ENCODE measurements around the gene CAMKMT. TPM values are rescaled to one million over a fixed set of nuclear protein-coding genes. Genes with fewer than 3 reads are reported as not detected.

The CAMKMT gene
- total and polyA plus RNA-seq, 8 donors = 8.3 to 17.5 (median 11.5) TPM

- H3K27me3 ChIP-seq = peaks cover 29 to 97% of the 10 kb centered on the region in 2 donors
- no peaks in the 10 kb centered on the region for H3K36me3 ChIP-seq
- ATAC-seq (no peak), DNase-seq (no peak)
- no peak overlapping the region for H3K27ac ChIP-seq
- H3K4me3 ChIP-seq = no peak overlapping the region
- intact Hi-C loops (cut with DNase I) = no loop called here
- no peaks in the 10 kb centered on the region for H3K9me3 ChIP-seq
- no peak for TF ChIP-seq CTCF (IDR thresholded peaks at IDR 0.05)
- no peaks in the 10 kb centered on the region for H3K4me1 ChIP-seq
These were observed 449.3 kb downstream of the CAMKMT start for GRCh38 chr2:44810892-44811530.

- Histone ChIP-seq H3K27me3 (peaks cover 13 to 75% of the 10 kb centered on the region in 2 donors), H3K27ac (no peak overlapping the region), H3K9me3 (no peaks in the 10 kb centered on the region), H3K4me1 (no peaks in the 10 kb centered on the region), H3K36me3 (no peaks in the 10 kb centered on the region), H3K4me3 (no peak overlapping the region)
- intact Hi-C loops (cut with DNase I) = no loop called here
- no peak for TF ChIP-seq CTCF (IDR thresholded peaks at IDR 0.05)
- DNase-seq (no peak), ATAC-seq (no peak)
These were observed 451.4 kb downstream of the CAMKMT start for GRCh38 chr2:44813165-44813564.

- Histone ChIP-seq H3K27me3 (peaks cover 8 to 70% of the 10 kb centered on the region in 2 donors), H3K9me3 (no peaks in the 10 kb centered on the region), H3K4me3 (no peak overlapping the region), H3K36me3 (no peaks in the 10 kb centered on the region), H3K27ac (no peak overlapping the region), H3K4me1 (no peaks in the 10 kb centered on the region)
- DNase-seq (no peak), ATAC-seq (no peak)
- no peak for TF ChIP-seq CTCF (IDR thresholded peaks at IDR 0.05)
- intact Hi-C loops (cut with DNase I) = no loop called here
These were observed 451.9 kb downstream of the CAMKMT start for GRCh38 chr2:44813658-44814057.

- H3K4me3 ChIP-seq = no peak overlapping the region
- intact Hi-C loops (cut with DNase I) = no loop called here
- ATAC-seq (no peak), DNase-seq (no peak)
- H3K36me3 ChIP-seq = no peaks in the 10 kb centered on the region
- H3K27ac ChIP-seq = no peak overlapping the region
- H3K4me1 ChIP-seq = no peaks in the 10 kb centered on the region
- TF ChIP-seq CTCF (IDR thresholded peaks at IDR 0.05) = no peak
- peaks cover 0 to 39% of the 10 kb centered on the region in 2 donors for H3K27me3 ChIP-seq
- no peaks in the 10 kb centered on the region for H3K9me3 ChIP-seq
These were observed 455.5 kb downstream of the CAMKMT start for GRCh38 chr2:44817256-44817655.

- intact Hi-C loops (cut with DNase I) = no loop called here
- H3K36me3 ChIP-seq = no peaks in the 10 kb centered on the region
- DNase-seq = no peak
- no peak overlapping the region for H3K4me3 ChIP-seq
- H3K27ac ChIP-seq = no peak overlapping the region
- H3K27me3 ChIP-seq = peaks cover 0 to 34% of the 10 kb centered on the region in 2 donors
- ATAC-seq = no peak
- no peaks in the 10 kb centered on the region for H3K4me1 ChIP-seq
- H3K9me3 ChIP-seq = no peaks in the 10 kb centered on the region
- no peak for TF ChIP-seq CTCF (IDR thresholded peaks at IDR 0.05)
These were observed 456.1 kb downstream of the CAMKMT start for GRCh38 chr2:44817673-44818335.
